Stimulated activated naive CD8-positive, alpha-beta T cell treated with anti-CD3 and anti-CD28 coated beads, Interleukin-15, amount 100 ng/mL, for 72 hours (primary cell): ENCODE data around the gene CDCA7L.
A peak's percentile ranks its signal among the peaks of the same experiment; 100 is the strongest.
"Not testable (repeated sequence)": the region's sequence is repeated elsewhere in the genome, so short reads cannot be mapped to it uniquely, and the experiment has no call there.

Experiments
- ATAC-seq: fragments of 150-1000 bp; cut with Tn5 transposase; 2 replicates; pipeline ENCODE4 v1.10.0; 2021; ENCODE audit warnings: mild to moderate bottlenecking, moderate library complexity
- DNase-seq, 2 donors: peaks; one replicate each; pipeline ENCODE4 v3.0.0; 2021 to 2022
- H3K27ac Mint-ChIP-seq, 2 donors: one replicate each; pipeline ENCODE4 v1.8.0; 2022; ENCODE audit warnings: mild to moderate bottlenecking in 2 of 2, mixed read lengths in 2 of 2, moderate library complexity in 2 of 2
- H3K27me3 Mint-ChIP-seq: one replicate; pipeline ENCODE4 v1.8.0; 2022; ENCODE audit warnings: mixed read lengths
- H3K4me1 Mint-ChIP-seq: one replicate; pipeline ENCODE4 v1.8.0; 2022; ENCODE audit warnings: mild to moderate bottlenecking, mixed read lengths
- H3K4me3 Mint-ChIP-seq, 2 donors: one replicate each; pipeline ENCODE4 v1.8.0; 2022; ENCODE audit warnings: mild to moderate bottlenecking in 2 of 2, mixed read lengths in 2 of 2, moderate library complexity in 1 of 2
- H3K9me3 Mint-ChIP-seq, 2 donors: one replicate each; pipeline ENCODE4 v1.8.0; 2022; ENCODE audit warnings: mixed read lengths in 2 of 2

CDCA7L gene

DNA sequence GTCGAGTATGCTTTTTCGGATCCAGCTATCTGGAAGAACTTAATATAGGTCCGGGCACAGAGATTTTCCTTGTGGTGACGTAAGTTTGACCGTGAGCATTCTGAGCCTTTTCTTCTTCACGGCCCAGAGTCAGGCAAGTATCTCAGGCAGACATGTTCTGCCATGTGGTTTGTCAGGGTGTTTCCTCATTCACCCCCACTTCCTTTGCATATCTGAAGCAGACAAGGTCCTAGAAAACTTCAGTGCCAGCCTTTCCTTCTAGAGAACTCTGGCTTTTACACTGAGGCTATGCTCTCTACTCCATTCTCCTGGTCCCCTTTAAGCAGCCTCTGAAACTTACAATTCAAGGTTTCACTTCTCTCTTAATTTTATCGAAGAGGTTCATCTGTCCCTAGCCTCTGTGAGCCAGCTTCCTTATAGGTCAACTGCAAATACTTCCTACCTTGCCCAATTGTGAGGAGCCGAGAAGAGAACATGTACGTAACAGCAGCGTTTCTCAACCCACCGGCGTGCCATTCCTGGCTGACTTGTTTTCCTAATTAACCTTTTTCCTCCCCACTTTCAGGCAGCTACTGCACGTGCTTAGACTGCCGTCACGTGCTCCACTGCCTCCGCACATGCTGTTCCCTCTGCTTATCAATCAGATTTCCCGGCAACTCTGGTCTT is 47.3 kb downstream of the CDCA7L start:
- DNase-seq (peak in 1 of 2 donors; percentile 20), ATAC-seq (peak; percentile 75)
- H3K4me3 Mint-ChIP-seq: peak overlapping the region; percentile 81 to 89
- H3K9me3 Mint-ChIP-seq: peaks cover 8 to 11% of the 10 kb centered on the region in 2 donors
- H3K4me1 Mint-ChIP-seq: peaks cover 22% of the 10 kb centered on the region
- peak overlapping the region; percentile 98 to 99 for H3K27ac Mint-ChIP-seq
- no peaks in the 10 kb centered on the region for H3K27me3 Mint-ChIP-seq

DNA sequence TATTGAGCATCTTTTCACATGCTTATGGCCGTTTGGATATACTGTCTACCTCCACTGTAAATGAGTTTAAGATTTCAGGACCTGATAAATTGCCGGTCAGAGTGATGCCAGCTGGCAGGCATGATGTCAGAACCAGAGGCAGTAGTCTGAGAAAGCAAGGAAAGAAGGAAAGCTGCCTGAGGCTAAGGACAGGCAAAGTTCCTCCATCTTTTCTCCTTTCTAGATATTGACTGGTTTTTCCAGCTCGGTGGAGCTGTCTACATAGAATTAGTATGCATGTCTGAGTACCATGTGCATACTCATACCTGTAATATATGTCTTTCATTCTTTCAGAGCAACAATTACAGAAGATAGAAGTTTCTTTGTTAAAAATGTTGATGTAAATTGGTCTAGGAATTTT is 52.3 kb downstream of the CDCA7L start:
- H3K9me3 Mint-ChIP-seq: peaks cover 8 to 11% of the 10 kb centered on the region in 2 donors
- peaks cover 10% of the 10 kb centered on the region for H3K4me1 Mint-ChIP-seq
- H3K4me3 Mint-ChIP-seq: no peak overlapping the region
- no peaks in the 10 kb centered on the region for H3K27me3 Mint-ChIP-seq
- H3K27ac Mint-ChIP-seq: no peak overlapping the region
- DNase-seq (no peak), ATAC-seq (no peak)

DNA sequence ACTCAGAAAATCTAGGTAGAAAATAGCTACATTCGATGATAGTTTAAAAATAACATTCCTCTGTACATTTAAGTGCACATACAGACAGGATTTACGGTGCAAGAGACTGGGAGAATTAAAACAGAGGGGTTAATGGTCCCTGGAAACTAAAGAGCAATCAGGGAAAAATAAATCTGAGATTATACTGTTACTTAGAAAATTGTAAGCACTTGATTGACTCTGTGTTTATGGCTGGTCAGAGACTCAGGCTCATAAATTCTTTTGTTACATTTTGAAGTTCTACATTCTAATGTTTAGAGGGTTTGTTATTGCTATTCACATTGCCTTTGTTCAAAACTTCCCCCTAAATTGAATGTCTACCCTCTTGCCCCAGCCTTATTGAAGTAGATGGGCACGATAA is 54.4 kb downstream of the CDCA7L start:
- H3K4me1 Mint-ChIP-seq: no peaks in the 10 kb centered on the region
- H3K9me3 Mint-ChIP-seq: no peaks in the 10 kb centered on the region
- no peak overlapping the region for H3K27ac Mint-ChIP-seq
- no peak overlapping the region for H3K4me3 Mint-ChIP-seq
- no peaks in the 10 kb centered on the region for H3K27me3 Mint-ChIP-seq
- DNase-seq: no peak
- ATAC-seq: no peak

DNA sequence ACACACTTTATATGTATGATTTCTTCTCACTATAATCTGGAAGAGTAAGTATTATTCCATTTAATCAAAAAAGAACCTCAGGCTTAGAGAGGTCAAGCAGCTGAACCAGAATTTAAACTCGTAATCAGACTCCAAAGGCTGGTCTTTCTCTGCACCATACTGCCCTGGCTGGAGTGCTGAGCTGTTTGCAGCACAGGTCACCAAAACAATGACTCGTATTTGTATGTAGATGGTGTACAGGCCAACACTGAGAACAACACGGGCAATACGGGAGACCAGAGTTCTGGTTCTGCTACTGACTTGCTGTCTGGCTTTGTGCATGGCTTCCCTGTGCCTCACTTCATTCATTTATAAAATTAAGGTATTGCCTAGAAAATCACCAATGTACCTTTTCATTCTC is 57.9 kb downstream of the CDCA7L start:
- no peaks in the 10 kb centered on the region for H3K27me3 Mint-ChIP-seq
- H3K9me3 Mint-ChIP-seq: no peaks in the 10 kb centered on the region
- H3K4me1 Mint-ChIP-seq: no peaks in the 10 kb centered on the region
- ATAC-seq (no peak), DNase-seq (no peak)
- no peak overlapping the region for H3K27ac Mint-ChIP-seq
- H3K4me3 Mint-ChIP-seq: no peak overlapping the region

DNA sequence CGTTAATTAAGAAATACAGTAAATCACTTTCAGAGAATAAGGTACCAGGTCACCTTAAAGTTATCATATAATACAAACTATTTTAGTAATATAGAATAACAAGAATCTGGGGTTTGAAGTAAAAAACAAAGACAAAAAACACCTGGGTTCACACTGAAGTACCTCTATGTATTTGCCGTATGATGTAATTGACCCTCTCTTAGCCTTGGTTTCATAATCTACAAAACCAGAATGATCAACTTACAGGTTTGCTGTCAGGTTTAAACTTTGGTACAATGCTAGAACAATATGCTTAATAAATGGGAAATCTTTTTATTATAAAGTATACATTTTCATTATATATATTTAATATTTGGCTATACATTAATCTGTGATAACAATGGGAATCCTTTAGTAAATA is 58.3 kb downstream of the CDCA7L start:
- no peak for DNase-seq
- H3K27ac Mint-ChIP-seq: no peak overlapping the region
- H3K9me3 Mint-ChIP-seq: no peaks in the 10 kb centered on the region
- H3K4me3 Mint-ChIP-seq: no peak overlapping the region
- ATAC-seq: no peak
- H3K4me1 Mint-ChIP-seq: no peaks in the 10 kb centered on the region
- no peaks in the 10 kb centered on the region for H3K27me3 Mint-ChIP-seq

DNA sequence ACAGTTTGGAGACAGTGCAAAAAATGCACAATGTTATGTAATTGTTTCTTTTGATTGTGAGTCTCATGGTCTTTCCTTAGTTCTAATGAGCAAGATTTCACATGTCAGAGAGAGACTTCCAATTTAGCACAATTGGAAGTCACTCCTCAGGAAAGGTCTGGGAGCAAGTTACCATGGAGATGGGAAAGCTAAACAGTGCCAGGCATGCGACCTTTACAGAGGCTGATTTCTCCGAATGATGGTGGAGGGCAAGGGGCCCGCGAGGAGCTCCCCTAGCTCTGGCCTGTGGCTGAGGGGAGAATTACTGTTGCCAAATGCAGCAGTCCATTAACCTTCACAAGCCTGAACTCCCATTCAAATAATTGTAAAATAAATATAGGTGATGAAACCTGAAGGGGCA is 59.3 kb downstream of the CDCA7L start:
- Mint-ChIP-seq H3K4me1 (no peaks in the 10 kb centered on the region), H3K4me3 (no peak overlapping the region), H3K9me3 (no peaks in the 10 kb centered on the region), H3K27me3 (no peaks in the 10 kb centered on the region), H3K27ac (no peak overlapping the region)
- ATAC-seq (no peak), DNase-seq (no peak)

DNA sequence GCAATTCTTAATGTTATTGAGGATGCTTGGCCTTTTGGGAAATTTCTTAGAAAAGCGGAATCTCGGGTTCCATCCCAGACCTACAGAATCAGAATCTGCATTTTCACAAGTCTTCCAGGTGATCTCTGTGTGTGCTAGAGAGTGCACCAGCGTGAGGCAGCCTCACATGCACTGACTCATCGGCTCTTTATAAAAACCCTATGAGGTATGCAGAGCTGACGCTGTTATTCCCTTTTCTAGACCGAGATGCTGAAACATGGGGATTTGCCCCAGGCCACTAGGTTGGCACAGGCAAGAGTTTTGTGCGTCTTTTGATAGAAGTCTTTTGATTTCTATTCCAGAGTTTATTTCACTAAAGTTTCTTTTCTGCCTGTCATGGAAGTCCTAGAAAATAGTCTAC is 61.2 kb downstream of the CDCA7L start:
- no peak overlapping the region for H3K4me3 Mint-ChIP-seq

DNA sequence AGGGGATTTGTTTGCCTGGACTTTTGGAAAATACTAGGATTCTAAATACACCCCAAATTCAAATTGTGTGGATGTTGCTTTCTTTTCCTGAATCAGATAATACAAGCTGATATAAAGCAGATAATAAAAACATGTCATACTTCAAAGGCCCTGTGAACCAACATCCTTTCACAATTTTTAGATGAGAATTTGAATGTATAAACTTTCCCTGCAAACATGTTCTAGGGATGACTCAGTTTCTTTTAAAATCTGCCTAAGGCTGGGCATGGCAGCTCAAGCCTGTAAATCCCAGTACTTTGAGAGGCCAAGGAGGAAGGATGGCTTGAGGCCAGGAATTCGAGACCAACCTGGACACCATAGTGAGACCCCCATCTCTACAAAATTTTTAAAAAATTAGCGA is 62.2 kb downstream of the CDCA7L start:
- H3K4me1 Mint-ChIP-seq, DNase-seq, H3K4me3 Mint-ChIP-seq, H3K27me3 Mint-ChIP-seq, H3K27ac Mint-ChIP-seq, ATAC-seq, H3K9me3 Mint-ChIP-seq: not testable (repeated sequence)

More for the DNA sequence above, 61.2 kb downstream of the CDCA7L start:
- no peaks in the 10 kb centered on the region for H3K27me3 Mint-ChIP-seq
- DNase-seq (no peak), ATAC-seq (no peak)
- H3K27ac Mint-ChIP-seq: no peak overlapping the region
- H3K4me1 Mint-ChIP-seq: no peaks in the 10 kb centered on the region
- H3K9me3 Mint-ChIP-seq: no peaks in the 10 kb centered on the region

DNA sequence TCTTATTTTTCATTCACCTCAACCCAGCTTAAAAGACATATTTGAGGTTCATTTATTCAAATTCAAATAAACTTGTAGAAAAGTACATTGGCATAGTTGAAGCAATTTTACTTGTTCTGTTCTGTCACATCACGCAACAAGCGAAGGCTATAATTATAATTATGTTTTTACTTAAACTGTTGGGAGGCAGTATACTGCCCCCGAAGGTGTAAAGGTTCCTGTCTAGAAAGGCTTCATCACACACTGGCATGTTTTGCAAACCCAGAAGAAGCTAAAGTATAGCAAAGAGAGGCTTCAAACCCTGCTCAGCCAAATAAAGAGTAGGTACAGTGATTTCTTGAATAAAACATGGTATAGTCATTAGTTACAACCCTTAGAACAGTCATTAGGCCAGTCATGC is 62.6 kb downstream of the CDCA7L start:
- DNase-seq (no peak), ATAC-seq (no peak)
- Mint-ChIP-seq H3K27me3 (no peaks in the 10 kb centered on the region), H3K4me1 (no peaks in the 10 kb centered on the region), H3K27ac (no peak overlapping the region), H3K4me3 (no peak overlapping the region), H3K9me3 (no peaks in the 10 kb centered on the region)

DNA sequence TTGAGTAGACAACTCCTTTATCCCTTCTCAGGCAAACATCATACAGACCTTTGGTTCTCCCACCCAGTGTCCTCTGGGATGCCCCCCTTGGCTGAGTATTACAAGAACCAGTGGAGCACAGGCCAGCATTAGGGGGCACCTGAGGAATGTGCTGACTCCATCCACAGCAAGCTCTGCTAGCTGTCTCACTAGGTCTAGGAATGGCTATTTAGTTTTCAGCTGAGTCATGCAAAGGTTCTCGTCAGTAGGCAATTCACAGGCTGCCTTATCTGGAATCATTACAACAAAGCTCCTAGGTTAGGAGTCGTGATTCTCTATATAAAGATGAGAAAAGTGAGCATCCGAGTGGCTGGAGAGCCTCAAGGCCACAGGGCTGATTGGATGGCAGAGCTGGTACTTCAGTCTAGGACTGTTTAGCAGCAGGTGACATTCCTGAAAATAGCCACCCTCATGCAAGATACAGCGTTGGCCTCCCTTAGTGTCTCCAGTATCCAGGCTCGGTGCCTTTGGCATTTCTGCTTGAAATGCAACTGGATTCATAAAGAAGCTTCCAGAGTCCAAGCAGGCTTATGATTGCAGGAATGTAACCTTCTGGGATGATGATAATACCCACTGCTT is 75.8 kb downstream of the CDCA7L start:
- H3K9me3 Mint-ChIP-seq: peaks cover 0 to 4% of the 10 kb centered on the region in 2 donors
- H3K4me3 Mint-ChIP-seq: no peak overlapping the region
- no peak for DNase-seq
- H3K4me1 Mint-ChIP-seq: no peaks in the 10 kb centered on the region
- no peaks in the 10 kb centered on the region for H3K27me3 Mint-ChIP-seq
- ATAC-seq: no peak
- no peak overlapping the region for H3K27ac Mint-ChIP-seq

DNA sequence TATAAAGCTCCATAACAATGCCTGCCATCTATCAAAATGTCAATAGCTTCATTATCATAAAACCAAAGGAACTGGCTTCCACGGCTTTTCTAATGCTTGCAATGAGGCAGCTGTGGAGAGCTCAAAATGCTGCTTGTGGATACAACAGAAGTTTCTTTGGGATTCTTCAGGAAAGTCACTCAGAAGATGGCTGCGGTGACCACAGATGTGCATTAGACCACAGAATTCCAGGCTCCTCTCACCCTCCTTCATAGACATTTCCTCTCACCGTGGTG is 77.2 kb downstream of the CDCA7L start:
- Mint-ChIP-seq H3K27ac (no peak overlapping the region), H3K4me3 (no peak overlapping the region), H3K27me3 (no peaks in the 10 kb centered on the region), H3K9me3 (no peaks in the 10 kb centered on the region), H3K4me1 (no peaks in the 10 kb centered on the region)
- DNase-seq (no peak), ATAC-seq (no peak)

DNA sequence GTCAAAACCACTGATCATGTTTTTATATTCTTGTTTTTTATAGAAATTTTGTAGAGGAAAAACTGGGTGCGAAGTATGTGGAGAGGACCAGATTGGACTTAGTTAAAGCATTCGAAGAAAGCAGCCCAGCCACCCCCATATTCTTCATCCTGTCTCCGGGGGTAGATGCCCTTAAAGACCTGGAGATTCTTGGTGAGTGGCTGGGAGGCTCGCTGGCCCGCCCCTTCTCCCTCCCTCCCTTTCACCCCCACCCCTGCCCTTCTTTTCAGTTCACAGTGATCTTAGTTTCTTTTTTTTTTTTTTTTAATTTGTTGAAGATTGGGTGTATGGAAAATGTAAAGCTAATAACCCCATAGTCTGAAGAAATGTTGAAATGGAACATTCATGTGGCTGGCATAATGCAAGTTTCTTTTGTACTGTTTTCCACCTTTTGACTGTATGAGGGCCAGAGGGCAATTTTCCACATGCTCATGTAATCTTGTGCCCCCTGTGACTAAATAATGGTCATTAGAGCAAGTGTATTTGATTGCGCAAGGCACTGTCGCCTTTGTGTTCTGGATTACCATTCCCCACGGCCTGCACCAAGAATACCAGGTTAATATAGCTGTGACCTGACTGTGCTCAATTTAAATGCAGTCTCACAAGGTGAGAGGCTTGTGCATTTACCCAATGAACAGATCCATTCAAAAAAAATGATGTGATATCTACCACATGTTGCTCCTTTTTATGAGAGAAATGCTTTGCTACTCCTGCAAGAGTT is 77.7 kb downstream of the CDCA7L start:
- no peaks in the 10 kb centered on the region for H3K27me3 Mint-ChIP-seq
- no peaks in the 10 kb centered on the region for H3K9me3 Mint-ChIP-seq
- H3K4me1 Mint-ChIP-seq: no peaks in the 10 kb centered on the region
- no peak overlapping the region for H3K27ac Mint-ChIP-seq
- DNase-seq: no peak
- no peak overlapping the region for H3K4me3 Mint-ChIP-seq
- no peak for ATAC-seq

DNA sequence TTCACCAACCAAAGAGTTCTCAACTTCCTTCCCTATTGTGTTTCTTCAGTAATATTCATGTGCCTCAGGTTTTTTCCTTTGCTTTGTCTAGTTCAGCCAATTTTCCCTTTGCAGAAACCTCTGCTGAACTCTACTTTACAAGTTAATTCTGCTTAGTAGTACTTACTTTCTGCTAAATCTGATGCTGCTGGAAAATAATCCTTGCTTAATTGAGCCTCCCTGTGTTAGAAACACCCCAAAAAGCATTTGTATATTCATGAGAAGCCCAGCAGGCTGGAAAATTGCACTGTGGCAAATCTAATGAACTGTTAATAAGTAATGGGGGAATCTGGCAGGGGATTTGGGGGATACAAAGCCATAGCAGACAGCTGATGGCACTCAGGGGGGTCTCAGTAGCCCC is 78.5 kb downstream of the CDCA7L start:
- no peaks in the 10 kb centered on the region for H3K4me1 Mint-ChIP-seq
- no peaks in the 10 kb centered on the region for H3K9me3 Mint-ChIP-seq
- no peak for ATAC-seq
- no peak overlapping the region for H3K4me3 Mint-ChIP-seq
- no peak overlapping the region for H3K27ac Mint-ChIP-seq
- H3K27me3 Mint-ChIP-seq: no peaks in the 10 kb centered on the region
- DNase-seq: no peak

DNA sequence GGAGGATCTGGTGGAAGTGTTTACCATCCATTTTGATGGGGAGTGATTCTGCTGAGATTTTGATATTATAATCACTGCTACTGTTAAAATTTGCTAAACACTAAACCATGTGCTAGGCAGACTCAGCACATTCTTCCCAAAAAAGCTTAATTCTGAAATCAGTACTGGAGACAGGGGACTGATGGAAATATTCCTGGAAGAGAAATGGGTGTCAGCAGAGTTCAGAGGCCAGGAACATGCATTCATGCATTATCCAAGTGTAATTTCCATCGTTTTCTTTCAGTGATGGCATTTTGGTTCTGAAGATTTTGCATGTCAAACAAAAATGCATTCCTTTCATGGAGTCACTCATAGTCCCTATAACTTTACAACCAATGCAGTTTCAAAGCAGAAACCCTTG is 79.0 kb downstream of the CDCA7L start:
- DNase-seq (no peak), ATAC-seq (no peak)
- Mint-ChIP-seq H3K4me3 (no peak overlapping the region), H3K27me3 (no peaks in the 10 kb centered on the region), H3K27ac (no peak overlapping the region), H3K9me3 (no peaks in the 10 kb centered on the region), H3K4me1 (no peaks in the 10 kb centered on the region)

DNA sequence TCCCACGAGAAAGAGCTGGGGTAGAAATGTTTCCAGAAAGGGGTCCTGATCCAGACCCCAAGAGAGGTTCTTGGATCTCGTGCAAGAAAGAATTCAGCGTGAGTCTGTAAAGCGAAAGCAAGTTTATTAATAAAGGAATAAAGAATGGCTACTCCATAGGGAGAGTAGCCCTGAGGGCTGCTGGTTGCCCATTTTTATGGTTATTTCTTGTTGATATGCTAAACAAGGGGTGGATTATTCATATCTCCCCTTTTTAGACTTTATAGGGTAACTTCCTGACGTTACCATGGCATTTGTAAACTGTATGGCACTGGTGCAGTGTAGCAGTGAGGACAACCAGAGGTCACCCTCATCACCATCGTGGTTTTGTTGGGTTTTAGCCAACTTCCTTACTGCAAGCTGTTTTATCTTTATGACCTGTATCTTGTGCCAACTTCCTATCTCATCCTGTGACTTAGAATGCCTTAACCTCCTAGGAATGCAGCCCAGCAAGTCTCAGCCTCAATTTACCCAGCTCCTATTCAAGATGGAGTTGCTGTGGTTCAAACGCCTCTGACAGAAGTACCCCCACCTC is 80.0 kb downstream of the CDCA7L start:
- H3K27ac Mint-ChIP-seq, H3K27me3 Mint-ChIP-seq, DNase-seq, H3K4me1 Mint-ChIP-seq, H3K9me3 Mint-ChIP-seq, ATAC-seq, H3K4me3 Mint-ChIP-seq: not testable (repeated sequence)

DNA sequence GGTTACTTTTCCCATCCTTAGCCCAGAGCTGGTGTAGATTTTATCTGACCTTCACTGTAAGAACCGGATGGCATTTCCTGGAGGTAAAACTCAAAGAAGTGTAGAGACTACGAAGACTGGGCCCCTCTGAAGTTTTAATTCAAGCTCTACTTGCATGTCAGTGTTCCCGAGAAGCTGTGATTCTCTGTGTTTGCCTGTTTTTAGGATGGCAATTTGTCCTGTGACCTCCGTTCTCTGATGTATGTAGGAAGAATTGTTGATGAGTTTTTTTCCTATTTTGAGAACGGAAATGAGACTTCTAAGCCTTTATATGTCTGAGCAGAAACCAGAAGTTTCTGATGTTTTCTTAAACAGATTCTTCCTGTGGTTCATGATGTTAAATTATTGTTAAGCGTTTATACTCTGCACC is 94.1 kb downstream of the CDCA7L start:
- peak overlapping the region; percentile 12 to 85 for H3K27ac Mint-ChIP-seq
- DNase-seq (no peak), ATAC-seq (peak; percentile 28)
- H3K4me1 Mint-ChIP-seq: peaks cover 21% of the 10 kb centered on the region
- no peaks in the 10 kb centered on the region for H3K27me3 Mint-ChIP-seq
- peaks cover 10 to 18% of the 10 kb centered on the region in 2 donors for H3K9me3 Mint-ChIP-seq
- peak overlapping the region; percentile 44 to 54 for H3K4me3 Mint-ChIP-seq
